Trophoblast cell (in vitro differentiated cells and primary cell): ENCODE data around the gene IL1F10.
A peak's percentile ranks its signal among the peaks of the same experiment; 100 is the strongest.
"Not testable (repeated sequence)": the region's sequence is repeated elsewhere in the genome, so short reads cannot be mapped to it uniquely, and the experiment has no call there.

Experiments used
- DNase-seq, 2 donors: peaks; one replicate each; pipeline ENCODE4 v3.0.0-alpha.2; 2016
- H2AFZ ChIP-seq: 2 replicates; pipeline ENCODE4 v1.6.1; 2013; ENCODE audit warnings: low read length, moderate library complexity, mild to moderate bottlenecking; ENCODE audit not compliant: insufficient read depth, poor library complexity
- H2AK5ac ChIP-seq: 2 replicates; pipeline ENCODE4 v1.6.1; 2013; ENCODE audit warnings: mild to moderate bottlenecking, low read length
- H2BK120ac ChIP-seq: 2 replicates; pipeline ENCODE4 v1.6.1; 2013; ENCODE audit warnings: low read length, mild to moderate bottlenecking, moderate library complexity; ENCODE audit not compliant: insufficient read depth, poor library complexity
- H2BK12ac ChIP-seq: 2 replicates; pipeline ENCODE4 v1.6.1; 2013; ENCODE audit warnings: mild to moderate bottlenecking, low read length, moderate library complexity
- H2BK5ac ChIP-seq: 2 replicates; pipeline ENCODE4 v1.6.1; 2013; ENCODE audit warnings: low read length, low read depth, moderate library complexity, mild to moderate bottlenecking; ENCODE audit not compliant: poor library complexity
- H3K14ac ChIP-seq: 2 replicates; pipeline ENCODE4 v1.6.1; 2013; ENCODE audit warnings: mild to moderate bottlenecking, low read length
- H3K18ac ChIP-seq: 2 replicates; pipeline ENCODE4 v1.6.1; 2013; ENCODE audit warnings: mild to moderate bottlenecking, low read length
- H3K23ac ChIP-seq: 2 replicates; pipeline ENCODE4 v1.6.1; 2013; ENCODE audit warnings: low read length
- H3K27ac ChIP-seq: 2 replicates; pipeline ENCODE4 v1.5.1; 2013; ENCODE audit warnings: low read depth, mild to moderate bottlenecking, inconsistent platforms, low read length, moderate library complexity
- H3K27me3 ChIP-seq: 2 replicates; pipeline ENCODE4 v1.6.1; 2013; ENCODE audit warnings: inconsistent platforms, mild to moderate bottlenecking, low read length, moderate library complexity; ENCODE audit not compliant: insufficient read depth
- H3K36me3 ChIP-seq, 2 experiments: 1 replicate in 1 of 2; 2 replicates in 1 of 2; pipeline ENCODE4 v1.6.1; 2013; ENCODE audit warnings: low read length in 2 of 2, mild to moderate bottlenecking in 2 of 2, moderate library complexity in 1 of 2; ENCODE audit not compliant: insufficient read depth in 2 of 2, control insufficient read depth in 1 of 2
- H3K4ac ChIP-seq: 2 replicates; pipeline ENCODE4 v1.6.1; 2013; ENCODE audit warnings: low read depth, mild to moderate bottlenecking, low read length, moderate library complexity
- H3K4me1 ChIP-seq, 2 experiments: 1 replicate in 1 of 2; 2 replicates in 1 of 2; pipeline ENCODE4 v1.6.1; 2013; ENCODE audit warnings: low read length in 2 of 2, mild to moderate bottlenecking in 2 of 2, moderate library complexity in 1 of 2; ENCODE audit not compliant: insufficient read depth in 2 of 2, control insufficient read depth in 1 of 2
- H3K4me2 ChIP-seq: 2 replicates; pipeline ENCODE4 v1.6.1; 2013; ENCODE audit warnings: inconsistent platforms, mild to moderate bottlenecking, low read length, moderate library complexity
- H3K4me3 ChIP-seq: 2 replicates; pipeline ENCODE4 v1.5.1; 2013; ENCODE audit warnings: mild to moderate bottlenecking, low read depth, low read length, inconsistent platforms
- H3K79me1 ChIP-seq: one replicate; pipeline ENCODE4 v1.6.1; 2013; ENCODE audit warnings: low read length
- H3K79me2 ChIP-seq: 2 replicates; pipeline ENCODE4 v1.6.1; 2013; ENCODE audit warnings: low read length, mild to moderate bottlenecking; ENCODE audit not compliant: control insufficient read depth, insufficient read depth, poor library complexity
- H3K9ac ChIP-seq: 2 replicates; pipeline ENCODE4 v1.6.1; 2013; ENCODE audit warnings: mild to moderate bottlenecking, low read length
- H3K9me3 ChIP-seq: 2 replicates; pipeline ENCODE4 v1.6.1; 2013; ENCODE audit warnings: low read depth, mild to moderate bottlenecking, control low read depth, inconsistent platforms, low read length; ENCODE audit not compliant: insufficient read depth
- H4K12ac ChIP-seq: 2 replicates; pipeline ENCODE4 v1.6.1; 2013; ENCODE audit warnings: low read depth, mild to moderate bottlenecking, low read length, moderate library complexity
- H4K8ac ChIP-seq: 2 replicates; pipeline ENCODE4 v1.6.1; 2013; ENCODE audit warnings: low read depth, mild to moderate bottlenecking, low read length, moderate library complexity
- H4K91ac ChIP-seq: one replicate; pipeline ENCODE4 v1.6.1; 2013; ENCODE audit warnings: low read depth, mild to moderate bottlenecking, low read length, moderate library complexity
- WGBS: extraction: QIAGEN DNeasy Blood & Tissue Kit; methylation state at CpG from one replicate; pipeline ENCODE4 v1.1.7; 2013; ENCODE audit warnings: missing lambda C conversion rate; ENCODE audit not compliant: insufficient read length, insufficient coverage; ENCODE audit errors: extremely low coverage; 5-methylcytosine and 5-hydroxymethylcytosine counted together

IL1F10 gene

GRCh38 chr2:113091231-113091896 is 23.6 kb downstream of the IL1F10 start:
- H4K12ac ChIP-seq, result no peak overlapping the region
- H4K8ac ChIP-seq, result no peak overlapping the region
- H3K4me1 ChIP-seq, result no peaks in the 10 kb centered on the region
- H4K91ac ChIP-seq, result no peak overlapping the region
- no peaks in the 10 kb centered on the region for H3K79me2 ChIP-seq
- H3K14ac ChIP-seq, result no peak overlapping the region
- no peak overlapping the region for H3K4me2 ChIP-seq
- no peak overlapping the region for H3K4me3 ChIP-seq
- no peak overlapping the region for H2AK5ac ChIP-seq
- H3K4ac ChIP-seq, result no peak overlapping the region
- no peak overlapping the region for H3K23ac ChIP-seq
- no CpG with 5 or more reads among the region's 4 CpGs for WGBS
- H2BK12ac ChIP-seq, result no peak overlapping the region
- H2AFZ ChIP-seq, result no peak overlapping the region
- no peak overlapping the region for H3K9ac ChIP-seq
- no peaks in the 10 kb centered on the region for H3K36me3 ChIP-seq
- no peak overlapping the region for H3K18ac ChIP-seq
- no peaks in the 10 kb centered on the region for H3K27me3 ChIP-seq
- no peaks in the 10 kb centered on the region for H3K79me1 ChIP-seq
- DNase-seq, result no peak
- H3K27ac ChIP-seq, result no peak overlapping the region
- no peaks in the 10 kb centered on the region for H3K9me3 ChIP-seq
- no peak overlapping the region for H2BK5ac ChIP-seq
- H2BK120ac ChIP-seq, result no peak overlapping the region

GRCh38 chr2:113092864-113093612 is 25.3 kb downstream of the IL1F10 start:
- H3K4me2 ChIP-seq, result no peak overlapping the region
- H2BK12ac ChIP-seq, result no peak overlapping the region
- no peaks in the 10 kb centered on the region for H3K4me1 ChIP-seq
- H3K4ac ChIP-seq, result no peak overlapping the region
- no peak overlapping the region for H2AK5ac ChIP-seq
- H3K79me1 ChIP-seq, result no peaks in the 10 kb centered on the region
- no peak for DNase-seq
- no peaks in the 10 kb centered on the region for H3K79me2 ChIP-seq
- no peak overlapping the region for H3K27ac ChIP-seq
- no peak overlapping the region for H4K12ac ChIP-seq
- H2AFZ ChIP-seq, result no peak overlapping the region
- no peak overlapping the region for H3K14ac ChIP-seq
- H3K4me3 ChIP-seq, result no peak overlapping the region
- no peak overlapping the region for H3K23ac ChIP-seq
- H2BK5ac ChIP-seq, result no peak overlapping the region
- no peaks in the 10 kb centered on the region for H3K27me3 ChIP-seq
- H3K9me3 ChIP-seq, result no peaks in the 10 kb centered on the region
- no peak overlapping the region for H3K18ac ChIP-seq
- H4K91ac ChIP-seq, result no peak overlapping the region
- H3K9ac ChIP-seq, result peak overlapping the region; percentile 48
- no peak overlapping the region for H4K8ac ChIP-seq
- no peaks in the 10 kb centered on the region for H3K36me3 ChIP-seq
- no peak overlapping the region for H2BK120ac ChIP-seq
- no CpG with 5 or more reads among the region's 5 CpGs for WGBS

- no peak overlapping the region for H3K18ac ChIP-seq
- no peaks in the 10 kb centered on the region for H3K27me3 ChIP-seq
- no peak overlapping the region for H4K12ac ChIP-seq
- no peak overlapping the region for H4K8ac ChIP-seq
- no peak overlapping the region for H3K4me3 ChIP-seq
- no peaks in the 10 kb centered on the region for H3K79me1 ChIP-seq
- H3K27ac ChIP-seq, result no peak overlapping the region
- no peak overlapping the region for H3K23ac ChIP-seq
- no peak overlapping the region for H2BK12ac ChIP-seq
- no peak overlapping the region for H3K4me2 ChIP-seq
- no CpG with 5 or more reads among the region's 2 CpGs for WGBS
- H3K9me3 ChIP-seq, result no peaks in the 10 kb centered on the region
- H2BK5ac ChIP-seq, result no peak overlapping the region
- H2AK5ac ChIP-seq, result no peak overlapping the region
- no peak overlapping the region for H4K91ac ChIP-seq
- H3K79me2 ChIP-seq, result no peaks in the 10 kb centered on the region
- no peaks in the 10 kb centered on the region for H3K4me1 ChIP-seq
- DNase-seq, result no peak
- H3K9ac ChIP-seq, result no peak overlapping the region
- no peaks in the 10 kb centered on the region for H3K36me3 ChIP-seq
- no peak overlapping the region for H3K14ac ChIP-seq
- H3K4ac ChIP-seq, result no peak overlapping the region
- no peak overlapping the region for H2BK120ac ChIP-seq
- H2AFZ ChIP-seq, result no peak overlapping the region
Measured at GRCh38 chr2:113093613-113093977, 25.8 kb downstream of the IL1F10 start.

GRCh38 chr2:113096306-113096705 is 28.5 kb downstream of the IL1F10 start:
- H2AK5ac ChIP-seq, H2BK120ac ChIP-seq, H4K91ac ChIP-seq, H3K27me3 ChIP-seq, H4K12ac ChIP-seq, H3K18ac ChIP-seq, H3K79me2 ChIP-seq, H3K4me2 ChIP-seq, H3K23ac ChIP-seq, DNase-seq, H3K14ac ChIP-seq, H3K4ac ChIP-seq, H2BK5ac ChIP-seq, H3K27ac ChIP-seq, H3K4me1 ChIP-seq, H2BK12ac ChIP-seq, H3K36me3 ChIP-seq, H2AFZ ChIP-seq, H4K8ac ChIP-seq, H3K79me1 ChIP-seq, H3K9ac ChIP-seq, H3K9me3 ChIP-seq, H3K4me3 ChIP-seq: not testable (repeated sequence)
- no CpG with 5 or more reads among the region's 14 CpGs for WGBS
